Stimulated activated CD4-positive, alpha-beta T cell treated with anti-CD3 and anti-CD28 coated beads, Interleukin-1b, Interleukin-23, amount 100 ng/mL, for 48 hours (primary cell): ENCODE measurements around the gene NOD2.
A peak's percentile ranks its signal among the peaks of the same experiment; 100 is the strongest.

Experiments
- DNase-seq: peaks from one replicate; pipeline ENCODE4 v3.0.0-alpha.2; 2020

NOD2 gene

DNA sequence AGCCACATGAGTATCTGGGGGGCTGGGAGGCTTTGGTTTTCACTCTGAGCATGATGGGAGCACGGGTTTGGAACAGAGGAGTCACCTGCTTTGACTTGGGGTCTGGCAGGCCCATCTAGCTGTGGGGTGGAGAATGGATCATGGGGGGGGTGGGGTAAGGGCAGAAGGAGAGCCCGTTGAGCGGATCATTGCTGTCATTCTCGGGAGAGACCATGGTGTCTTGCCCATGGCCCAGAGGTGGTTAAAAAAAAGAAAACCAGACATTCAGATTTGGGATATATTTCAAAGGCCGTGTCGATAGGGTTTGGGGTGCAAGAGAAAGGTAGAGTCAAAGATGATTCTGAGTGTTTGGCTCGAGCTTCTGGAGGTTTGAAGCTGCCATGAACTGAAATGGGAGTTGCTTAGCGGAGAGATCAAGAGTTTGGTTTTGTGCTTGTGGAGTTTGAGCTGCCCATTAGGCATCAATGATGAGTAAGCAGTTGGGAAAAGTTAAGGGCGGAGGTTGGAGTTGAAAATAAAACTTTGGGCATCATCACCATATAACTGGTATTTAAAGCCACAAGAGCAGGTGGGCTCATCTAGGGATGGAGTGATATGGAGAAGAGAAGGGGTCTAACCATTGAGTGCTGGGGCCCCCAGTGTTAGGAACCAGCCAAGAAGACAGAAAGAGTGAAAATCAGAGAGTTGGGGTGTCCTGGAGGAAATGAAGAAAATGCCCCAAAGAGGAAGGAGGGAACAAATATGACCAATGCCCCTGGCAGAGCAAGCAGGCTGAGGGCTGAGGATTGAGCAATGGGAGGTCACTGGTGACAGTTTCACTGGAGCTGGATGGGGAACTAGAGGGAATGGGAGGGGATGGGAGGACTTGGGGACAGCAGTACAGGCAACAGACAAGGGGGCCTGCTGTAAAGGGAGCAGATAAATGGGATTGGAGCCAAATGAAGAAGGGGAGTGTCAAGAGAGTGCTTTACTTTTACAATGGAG is 1.9 kb downstream of the NOD2 start:
- no peak for DNase-seq

- DNase-seq: no peak
These were observed 2.7 kb downstream of the NOD2 start for GRCh38 chr16:50696126-50696525.

DNA sequence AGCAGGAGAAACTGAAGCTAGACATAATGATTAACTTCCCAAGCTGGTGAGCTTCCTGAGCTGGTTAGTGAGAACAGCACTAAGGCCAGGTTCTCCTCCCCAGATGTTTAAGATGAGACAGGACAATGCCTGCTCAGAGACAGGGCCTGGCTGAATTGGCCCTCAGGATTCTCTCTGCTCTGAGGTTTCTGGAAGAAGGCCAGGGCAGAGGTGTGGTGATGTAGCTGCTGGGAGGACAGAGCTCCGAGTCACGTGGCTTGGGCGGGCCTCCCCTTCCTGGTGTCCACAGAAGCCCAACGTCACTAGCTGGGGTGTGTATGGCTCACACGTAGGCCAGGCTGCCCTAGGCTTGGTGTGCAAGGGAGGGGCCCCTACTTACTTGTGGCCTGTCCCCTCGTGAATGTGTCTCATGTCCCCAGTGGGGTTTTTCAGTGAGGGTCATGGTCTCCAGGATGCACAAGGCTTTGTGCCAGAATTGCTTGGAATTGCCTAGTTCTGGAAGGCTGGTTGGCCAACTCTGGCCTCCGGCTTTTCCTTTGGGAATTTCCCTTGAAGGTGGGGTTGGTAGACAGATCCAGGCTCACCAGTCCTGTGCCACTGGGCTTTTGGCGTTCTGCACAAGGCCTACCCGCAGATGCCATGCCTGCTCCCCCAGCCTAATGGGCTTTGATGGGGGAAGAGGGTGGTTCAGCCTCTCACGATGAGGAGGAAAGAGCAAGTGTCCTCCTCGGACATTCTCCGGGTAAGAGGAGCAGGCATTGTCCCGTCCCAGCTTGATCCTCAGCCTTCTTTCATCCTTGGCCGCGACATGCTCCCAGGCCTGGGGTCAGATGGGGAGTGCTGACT is 3.4 kb downstream of the NOD2 start:
- DNase-seq: peak; percentile 67

GRCh38 chr16:50697421-50697715 is 4.0 kb downstream of the NOD2 start:
- no peak for DNase-seq

- DNase-seq: peak; percentile 58
These were observed 4.7 kb downstream of the NOD2 start for GRCh38 chr16:50697881-50698767.

GRCh38 chr16:50699326-50700159 is 6.1 kb downstream of the NOD2 start:
- peak; percentile 86 for DNase-seq

DNA sequence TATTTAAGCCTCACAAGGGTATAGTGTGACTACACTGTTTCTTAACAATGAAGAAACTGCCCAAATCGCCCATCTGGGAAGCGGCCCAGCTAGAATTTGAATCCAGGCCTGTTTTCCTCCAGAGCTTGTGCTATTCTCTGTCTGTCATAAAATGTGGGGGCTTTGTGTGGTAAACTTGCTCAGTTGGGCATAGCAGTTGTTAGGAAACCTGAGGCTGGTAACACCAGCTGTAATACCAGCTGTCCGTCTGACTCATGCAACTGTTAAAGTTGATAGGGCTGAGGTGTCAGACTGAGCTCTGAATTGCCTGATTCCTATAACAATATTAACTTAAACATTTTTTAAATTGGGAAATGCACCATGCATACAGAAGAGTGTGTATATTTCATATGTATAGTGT is 9.3 kb downstream of the NOD2 start:
- DNase-seq: no peak

DNA sequence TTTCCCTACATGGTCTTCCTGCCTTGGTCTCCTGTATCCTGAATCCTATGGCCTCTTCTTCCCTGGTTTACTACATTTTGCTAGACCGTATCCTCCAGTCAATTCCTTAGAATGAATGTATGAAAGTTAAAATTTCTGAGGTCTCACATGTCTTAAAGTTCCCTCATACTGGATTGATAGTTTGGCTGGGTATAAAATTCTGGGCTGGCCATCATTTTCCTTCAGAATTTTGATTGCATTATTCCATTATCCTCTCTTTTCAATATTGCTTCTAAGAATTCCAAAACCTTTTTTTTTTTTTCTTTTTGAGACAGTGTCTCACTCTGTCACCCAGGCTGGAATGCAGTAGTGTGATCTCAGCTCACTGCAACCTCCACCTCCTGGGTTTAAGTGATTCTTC is 10.8 kb downstream of the NOD2 start:
- no peak for DNase-seq

- DNase-seq: no peak
These were observed 12.2 kb downstream of the NOD2 start for GRCh38 chr16:50705436-50706110.

GRCh38 chr16:50706250-50706649 is 12.8 kb downstream of the NOD2 start:
- DNase-seq: no peak

- DNase-seq: peak; percentile 59
These were observed 15.1 kb downstream of the NOD2 start for GRCh38 chr16:50708373-50709060.

DNA sequence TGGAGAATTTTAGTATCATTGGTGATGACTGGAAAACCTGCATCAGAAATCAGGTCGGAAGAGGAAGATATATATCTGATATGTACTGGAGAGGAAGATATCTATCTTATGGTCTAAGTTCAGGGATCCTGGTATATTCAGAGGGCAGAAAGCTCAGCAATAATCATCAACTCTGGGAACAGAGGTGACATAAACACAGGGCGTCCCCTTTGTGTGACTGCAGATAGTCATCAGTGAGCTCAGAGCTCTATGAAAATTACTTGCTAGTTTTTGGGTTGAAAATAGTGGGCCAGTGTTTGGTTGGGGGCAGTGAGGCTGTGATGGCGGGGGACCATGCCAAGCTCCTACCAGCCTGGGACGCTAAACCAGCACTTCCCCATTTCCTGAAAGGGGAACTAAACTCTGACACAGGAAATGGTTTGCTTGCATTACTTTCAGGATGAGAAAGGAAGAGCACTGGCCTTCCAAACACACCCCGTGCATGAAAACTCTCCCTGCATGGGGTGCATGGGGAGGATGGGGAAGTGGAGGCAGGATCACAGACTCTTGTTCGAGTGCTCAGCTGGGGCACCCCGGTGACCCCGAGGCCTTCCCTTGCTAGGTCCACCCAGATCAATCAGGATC is 15.8 kb downstream of the NOD2 start:
- DNase-seq: no peak

DNA sequence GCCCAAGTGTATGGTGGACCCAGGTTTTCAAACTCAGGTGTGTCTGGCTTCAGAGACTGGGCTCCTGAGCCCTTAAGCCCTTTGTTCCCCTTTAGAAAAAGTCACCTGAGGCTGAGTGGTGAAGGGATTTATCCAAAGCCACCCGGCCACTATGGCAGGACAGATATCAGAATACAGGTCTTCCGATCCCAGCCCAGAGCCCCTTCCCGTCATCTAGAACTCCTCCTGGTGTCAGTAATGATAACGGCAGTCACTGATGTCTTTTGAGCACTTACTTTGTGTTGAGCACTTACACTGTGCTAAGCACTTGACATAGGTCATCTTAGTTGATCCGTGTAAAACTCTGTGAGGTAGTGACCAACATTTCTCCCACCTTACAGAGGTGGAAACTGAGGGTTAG is 16.6 kb downstream of the NOD2 start:
- no peak for DNase-seq

DNA sequence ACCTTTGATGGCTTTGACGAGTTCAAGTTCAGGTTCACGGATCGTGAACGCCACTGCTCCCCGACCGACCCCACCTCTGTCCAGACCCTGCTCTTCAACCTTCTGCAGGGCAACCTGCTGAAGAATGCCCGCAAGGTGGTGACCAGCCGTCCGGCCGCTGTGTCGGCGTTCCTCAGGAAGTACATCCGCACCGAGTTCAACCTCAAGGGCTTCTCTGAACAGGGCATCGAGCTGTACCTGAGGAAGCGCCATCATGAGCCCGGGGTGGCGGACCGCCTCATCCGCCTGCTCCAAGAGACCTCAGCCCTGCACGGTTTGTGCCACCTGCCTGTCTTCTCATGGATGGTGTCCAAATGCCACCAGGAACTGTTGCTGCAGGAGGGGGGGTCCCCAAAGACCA is 17.6 kb downstream of the NOD2 start:
- DNase-seq: no peak

DNA sequence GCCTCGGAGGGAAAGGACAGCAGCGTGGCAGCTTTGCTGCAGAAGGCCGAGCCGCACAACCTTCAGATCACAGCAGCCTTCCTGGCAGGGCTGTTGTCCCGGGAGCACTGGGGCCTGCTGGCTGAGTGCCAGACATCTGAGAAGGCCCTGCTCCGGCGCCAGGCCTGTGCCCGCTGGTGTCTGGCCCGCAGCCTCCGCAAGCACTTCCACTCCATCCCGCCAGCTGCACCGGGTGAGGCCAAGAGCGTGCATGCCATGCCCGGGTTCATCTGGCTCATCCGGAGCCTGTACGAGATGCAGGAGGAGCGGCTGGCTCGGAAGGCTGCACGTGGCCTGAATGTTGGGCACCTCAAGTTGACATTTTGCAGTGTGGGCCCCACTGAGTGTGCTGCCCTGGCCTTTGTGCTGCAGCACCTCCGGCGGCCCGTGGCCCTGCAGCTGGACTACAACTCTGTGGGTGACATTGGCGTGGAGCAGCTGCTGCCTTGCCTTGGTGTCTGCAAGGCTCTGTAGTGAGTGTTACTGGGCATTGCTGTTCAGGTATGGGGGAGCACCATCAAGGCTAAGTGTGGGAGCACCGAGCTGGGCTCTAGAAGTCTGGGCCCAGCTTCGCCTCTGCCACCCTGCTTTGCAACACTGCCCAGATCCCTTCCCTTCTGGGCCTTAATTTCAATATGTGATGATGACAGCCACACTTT is 18.6 kb downstream of the NOD2 start:
- no peak for DNase-seq

DNA sequence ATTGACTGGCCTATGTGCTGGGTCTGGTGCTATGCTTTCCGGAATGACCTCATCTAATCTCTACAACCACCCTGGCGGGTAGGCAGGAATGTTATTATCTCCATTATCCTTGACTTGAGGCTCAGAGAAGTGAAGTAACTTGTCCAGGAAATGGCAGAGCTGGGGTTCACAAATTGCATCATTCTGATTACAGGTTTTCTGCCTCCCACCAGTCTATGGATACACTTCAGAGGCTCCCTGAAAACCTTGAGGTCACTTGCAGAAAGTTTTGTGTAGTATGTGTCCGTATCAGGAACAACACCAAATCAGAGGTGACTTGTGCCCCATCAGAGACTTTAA is 19.1 kb downstream of the NOD2 start:
- no peak for DNase-seq

DNA sequence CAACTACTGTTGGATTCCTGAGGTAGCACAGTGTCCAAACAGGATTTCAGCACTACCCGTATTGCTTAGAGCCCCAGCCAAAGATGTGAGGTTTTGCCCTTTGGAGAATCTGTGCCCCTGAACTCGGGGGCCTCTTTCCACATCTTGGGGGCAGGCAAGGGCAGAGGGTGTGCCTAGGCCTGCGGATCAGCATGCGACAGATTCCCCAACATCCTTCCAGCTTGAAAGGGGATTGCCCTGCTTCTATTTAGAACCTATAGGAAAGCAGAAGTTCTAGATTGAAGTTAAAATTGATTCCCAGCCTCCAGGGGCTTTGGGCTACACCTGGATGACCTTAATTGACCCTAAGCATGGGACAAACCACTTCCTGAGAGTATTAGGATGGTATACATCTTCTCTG is 19.6 kb downstream of the NOD2 start:
- no peak for DNase-seq

GRCh38 chr16:50717091-50717490 is 23.7 kb downstream of the NOD2 start:
- no peak for DNase-seq

DNA sequence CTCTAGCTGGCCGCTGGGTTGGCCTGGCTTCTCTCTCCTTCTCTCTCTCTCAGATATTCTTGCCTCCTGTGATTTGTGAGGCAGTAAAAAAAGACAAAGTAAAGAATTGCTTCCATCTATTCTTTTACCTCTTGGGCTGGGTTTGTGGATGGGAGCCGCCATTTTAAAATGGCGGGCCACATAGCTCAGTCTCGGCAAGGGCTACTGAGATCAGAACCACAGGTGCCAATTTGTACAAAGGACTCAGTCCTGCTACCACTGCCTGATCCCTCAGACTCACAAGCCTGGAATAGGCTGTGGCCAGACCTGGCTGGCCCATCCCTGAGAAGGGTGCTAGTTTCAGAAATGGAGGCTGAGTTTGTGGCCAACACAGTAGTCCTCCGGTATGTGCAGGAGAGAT is 24.1 kb downstream of the NOD2 start:
- no peak for DNase-seq
